NCI-H146 treated with DMSO at 0.1 percent for 48 hours (cell line): Measurements from ENCODE around the gene C15orf40.

ENCODE experiments used
- DNase-seq: peaks from one replicate; lab custom pipeline; 2025; ENCODE audit not compliant: unreplicated experiment; lab: John Stamatoyannopoulos, UW

Gene C15orf40

GRCh38 chr15:82995076-82995475, 16.4 kb downstream of the C15orf40 start:
- no peak for DNase-seq

- DNase-seq: no peak
Observed at GRCh38 chr15:82993144-82993543, 18.3 kb downstream of the C15orf40 start.

GRCh38 chr15:82992436-82992998, 18.9 kb downstream of the C15orf40 start:
- DNase-seq: no peak

- no peak for DNase-seq
Observed at GRCh38 chr15:82986442-82986780, 25.0 kb downstream of the C15orf40 start.

GRCh38 chr15:82985688-82986441, 25.6 kb downstream of the C15orf40 start, which contains the start of gene RAMAC:
Gene RAMAC, plus strand, starts transcription at chr15:82986210. Its CDS starts 2,809 bp downstream, at chr15:82989019.
- DNase-seq: peak; percentile 66

GRCh38 chr15:82980981-82981380, 30.5 kb downstream of the C15orf40 start:
- no peak for DNase-seq

GRCh38 chr15:82979726-82980125, 31.7 kb downstream of the C15orf40 start:
- DNase-seq: no peak

GRCh38 chr15:82978438-82978837, 33.0 kb downstream of the C15orf40 start:
- DNase-seq: no peak

- DNase-seq: no peak
Observed at GRCh38 chr15:82977076-82977475, 34.4 kb downstream of the C15orf40 start.

- no peak for DNase-seq
Observed at GRCh38 chr15:82972990-82973389, 38.4 kb downstream of the C15orf40 start.

- no peak for DNase-seq
Observed at GRCh38 chr15:82971218-82971984, 40.0 kb downstream of the C15orf40 start.

- DNase-seq: no peak
Observed at GRCh38 chr15:82970696-82971095, 40.7 kb downstream of the C15orf40 start.

- DNase-seq: no peak
Observed at GRCh38 chr15:82970078-82970686, 41.3 kb downstream of the C15orf40 start.

GRCh38 chr15:82969353-82969752, 42.1 kb downstream of the C15orf40 start:
- no peak for DNase-seq

- no peak for DNase-seq
Observed at GRCh38 chr15:82968066-82968465, 43.4 kb downstream of the C15orf40 start.

GRCh38 chr15:82966671-82967071, 44.8 kb downstream of the C15orf40 start:
- no peak for DNase-seq

- no peak for DNase-seq
Observed at GRCh38 chr15:82964890-82965289, 46.5 kb downstream of the C15orf40 start.

GRCh38 chr15:82963471-82964341, 47.7 kb downstream of the C15orf40 start:
- DNase-seq: no peak

- no peak for DNase-seq
Observed at GRCh38 chr15:82960766-82961165, 50.7 kb downstream of the C15orf40 start.

GRCh38 chr15:82959423-82959822, 52.0 kb downstream of the C15orf40 start:
- DNase-seq: no peak

- DNase-seq: no peak
Observed at GRCh38 chr15:82958638-82959037, 52.8 kb downstream of the C15orf40 start.
